Stimulated activated CD4-positive, alpha-beta T cell treated with anti-CD3 and anti-CD28 coated beads, Interleukin-15, amount 100 ng/mL, for 1 hour (primary cell): Measurements from ENCODE around the gene TTC29.
"Not testable (repeated sequence)": the region's sequence is repeated elsewhere in the genome, so short reads cannot be mapped to it uniquely, and the experiment has no call there.

Experiments used
- DNase-seq, 2 donors: peaks; one replicate each; pipeline ENCODE4 v3.0.0-alpha.2; 2020; ENCODE audit warnings: low read depth in 1 of 2, low spot score in 1 of 2

TTC29 gene

DNA sequence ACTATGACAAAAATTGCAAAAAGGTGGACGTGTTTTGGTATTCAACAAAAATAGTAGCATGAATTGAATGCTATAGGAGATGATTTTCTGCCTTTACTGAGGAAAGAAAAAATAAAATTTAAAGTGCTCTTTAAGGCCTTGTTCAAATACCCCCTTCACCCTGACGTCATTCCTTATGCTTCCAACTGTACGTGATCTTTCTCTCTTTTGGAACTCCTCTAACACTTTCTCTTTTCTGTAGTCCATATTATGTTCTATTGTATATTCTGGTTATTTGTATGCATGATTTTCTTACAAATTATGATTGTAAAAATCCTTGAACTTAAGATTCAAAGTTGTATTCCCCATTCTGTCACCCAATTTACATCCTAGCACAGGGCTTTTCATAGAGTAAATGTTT, 206.5 kb downstream of the TTC29 start:
- DNase-seq, result no peak

DNA sequence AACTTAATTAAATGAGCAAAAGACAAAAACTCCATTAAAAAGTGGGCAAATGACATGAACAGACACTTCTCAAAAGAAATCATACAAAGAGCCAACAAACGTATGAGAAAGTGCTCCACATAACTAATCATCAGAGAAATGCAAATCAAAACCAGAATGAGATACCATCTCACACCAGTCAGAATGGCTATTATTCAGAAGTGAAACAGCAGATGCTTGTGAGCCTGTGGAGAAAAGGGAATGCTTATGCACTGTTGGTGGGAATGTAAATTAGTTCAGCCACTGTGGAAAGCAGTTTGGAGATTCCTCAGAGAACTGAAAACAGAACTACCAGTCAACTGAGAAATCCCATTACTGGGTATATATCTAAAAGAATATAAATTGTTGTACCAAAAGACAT, 222.1 kb downstream of the TTC29 start:
- not testable (repeated sequence) for DNase-seq

DNA sequence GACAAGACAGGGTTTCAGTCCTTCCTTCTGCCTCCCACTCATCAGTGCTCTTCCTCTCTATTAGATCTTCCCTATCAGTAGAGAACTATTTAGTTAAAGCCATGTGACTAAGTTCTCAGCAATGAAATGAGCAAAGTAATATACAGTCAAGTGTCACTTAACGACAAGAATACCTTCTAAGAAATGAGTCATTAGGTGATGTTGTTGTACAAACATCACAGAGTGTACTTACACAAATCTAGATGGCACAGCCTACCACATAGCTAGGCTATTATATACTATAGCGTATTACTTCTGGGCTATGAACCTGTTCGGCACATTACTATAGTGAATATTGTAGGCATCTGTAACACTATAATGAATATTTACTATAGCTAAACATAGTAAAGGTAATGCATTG, 235.7 kb downstream of the TTC29 start:
- DNase-seq, result no peak

DNA sequence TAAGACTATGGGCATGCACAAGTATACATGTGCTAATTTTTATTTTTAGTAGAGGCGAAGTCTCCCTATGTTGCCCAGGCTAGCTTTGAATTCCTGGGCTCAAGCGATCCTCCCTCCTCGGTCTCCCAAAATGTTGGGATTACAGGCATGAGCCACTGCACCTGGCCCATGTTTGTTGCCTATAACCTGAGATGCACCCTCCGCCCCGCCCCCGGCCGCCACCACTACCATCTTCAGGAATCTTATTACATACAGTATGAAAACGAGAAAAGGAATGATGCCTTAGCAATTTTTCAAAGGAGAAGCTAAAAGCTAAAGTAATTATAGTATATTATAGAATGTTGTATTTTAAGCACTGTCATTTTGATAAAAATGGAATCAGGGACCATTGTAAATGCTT, 245.8 kb downstream of the TTC29 start:
- DNase-seq, result no peak

DNA sequence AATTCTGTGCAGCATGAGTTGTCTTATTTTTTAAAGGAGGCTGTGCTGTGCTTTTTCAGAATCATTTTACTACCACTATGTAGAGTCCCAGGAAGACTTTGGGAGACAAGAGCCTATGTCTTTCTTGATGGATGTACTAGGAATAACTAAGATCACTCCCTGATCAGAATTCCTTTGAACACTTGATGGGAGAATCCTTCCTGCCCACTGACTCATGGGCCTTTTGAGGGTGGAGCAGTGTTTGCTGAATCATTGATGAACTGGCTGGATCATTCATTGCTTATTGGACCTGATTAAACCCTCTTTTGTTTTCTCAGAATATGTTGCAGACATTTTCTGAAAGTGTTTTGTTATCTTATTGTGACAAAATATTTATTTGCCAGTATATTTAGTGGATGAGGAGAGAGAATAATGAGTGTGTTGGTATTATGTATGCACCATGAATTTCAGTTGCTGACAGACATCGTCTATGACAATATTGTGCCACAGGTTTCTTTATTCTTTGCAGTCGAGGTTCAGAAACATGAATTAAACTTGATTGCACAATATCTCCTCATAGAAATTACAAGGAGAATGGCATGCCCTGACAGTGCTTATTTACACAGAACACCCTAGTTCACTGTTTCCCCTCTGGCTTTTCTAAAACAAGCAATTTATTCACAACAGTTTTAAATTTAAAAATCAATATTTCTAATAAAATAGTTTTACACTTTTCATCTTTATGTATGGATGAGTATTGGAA, 270.7 kb downstream of the TTC29 start:
- DNase-seq, result no peak

DNA sequence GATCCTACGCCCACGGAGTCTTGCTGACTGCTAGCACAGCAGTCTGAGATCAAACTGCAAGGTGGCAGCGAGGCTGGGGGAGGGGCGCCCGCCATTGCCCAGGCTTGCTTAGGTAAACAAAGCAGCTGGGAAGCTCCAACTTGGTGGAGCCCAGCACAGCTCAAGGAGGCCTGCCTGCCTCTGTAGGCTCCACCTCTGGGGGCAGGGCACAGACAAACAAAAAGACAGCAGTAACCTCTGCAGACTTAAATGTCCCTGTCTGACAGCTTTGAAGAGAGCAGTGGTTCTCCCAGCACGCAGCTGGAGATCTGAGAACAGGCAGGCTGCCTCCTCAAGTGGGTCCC, 281.7 kb downstream of the TTC29 start:
- DNase-seq, result not testable (repeated sequence)

DNA sequence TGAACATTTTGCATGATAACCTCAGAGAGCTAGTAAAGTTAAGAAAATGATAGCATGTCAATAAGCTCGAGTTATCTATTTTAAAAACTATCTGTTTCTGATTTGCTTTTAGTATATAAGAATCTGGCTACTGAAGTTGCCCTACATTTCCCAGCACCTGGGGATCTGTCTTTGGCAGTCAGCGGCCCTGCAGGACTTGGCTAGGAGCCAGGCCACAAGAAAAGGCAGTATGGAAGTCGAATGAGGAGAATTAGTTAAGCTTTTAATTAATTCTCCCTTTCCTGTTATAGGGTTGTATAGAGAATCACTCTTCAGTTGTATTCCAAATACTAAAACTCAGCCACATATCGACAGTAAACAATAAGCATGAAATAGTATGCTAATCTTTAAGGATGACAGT, 284.3 kb downstream of the TTC29 start:
- no peak for DNase-seq
